DMS114 treated with DMSO at 0.1 percent for 48 hours (cell line): ENCODE data around the gene FBXW7.
"Not testable (repeated sequence)": the region's sequence is repeated elsewhere in the genome, so short reads cannot be mapped to it uniquely, and the experiment has no call there.

ENCODE experiments used
- DNase-seq: peaks from one replicate; lab custom pipeline; 2025; ENCODE audit not compliant: unreplicated experiment; lab: John Stamatoyannopoulos, UW

The FBXW7 gene

DNA sequence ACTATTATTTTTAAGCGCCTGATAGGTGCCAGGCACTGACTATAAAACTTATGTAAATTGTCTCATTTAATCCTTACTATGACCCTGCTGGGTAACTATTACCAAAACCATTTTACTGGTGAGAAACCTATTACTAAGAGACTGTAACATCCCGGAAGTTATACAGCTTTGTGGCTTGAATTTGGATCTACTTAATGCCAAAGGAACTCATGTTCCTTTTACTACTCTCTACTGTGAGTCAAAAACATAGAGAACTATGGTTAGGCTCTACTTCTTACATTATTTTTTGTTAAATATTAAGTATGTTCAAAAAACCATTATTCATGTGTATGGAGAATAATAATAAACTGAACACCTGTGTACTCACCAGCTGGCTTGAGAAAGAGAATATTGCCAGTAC lies 14.8 kb upstream of the FBXW7 start:
- not testable (repeated sequence) for DNase-seq

DNA sequence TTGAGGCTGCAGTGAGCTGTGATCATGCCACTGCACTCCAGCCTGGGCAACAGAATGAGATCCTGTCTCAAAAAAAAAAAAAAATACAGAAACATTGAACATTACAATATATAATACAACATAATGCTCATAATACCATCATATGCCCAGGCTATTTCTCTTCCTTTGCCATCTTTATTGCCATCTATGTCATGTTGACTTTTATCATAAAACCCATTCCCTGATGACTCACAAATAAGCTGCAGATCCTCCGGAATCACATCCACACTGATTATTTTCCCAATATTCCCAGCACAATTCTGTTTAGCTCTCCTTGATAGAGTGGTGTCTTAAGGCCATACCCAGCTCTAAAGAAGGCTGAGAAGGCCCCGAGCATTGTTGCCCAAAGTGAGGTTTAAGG lies 9.2 kb upstream of the FBXW7 start:
- no peak for DNase-seq

DNA sequence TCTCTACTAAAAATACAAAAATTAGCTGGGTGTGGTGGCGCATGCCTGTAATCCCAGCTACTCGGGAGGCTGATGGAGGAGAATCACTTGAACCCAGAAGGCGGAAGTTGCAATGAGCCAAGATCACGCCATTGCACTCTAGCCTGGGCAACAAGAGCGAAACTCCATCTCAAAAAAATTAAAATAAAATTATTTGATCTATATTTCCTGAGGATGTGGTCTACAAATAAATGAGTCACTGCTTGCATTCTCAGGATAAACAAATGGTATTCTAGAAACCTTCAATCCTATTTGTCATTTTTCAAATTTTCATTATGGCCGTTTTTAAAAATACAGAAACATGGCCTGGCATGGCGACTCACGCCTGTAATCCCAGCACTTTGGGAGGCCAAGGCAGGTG lies 8.6 kb upstream of the FBXW7 start:
- not testable (repeated sequence) for DNase-seq

DNA sequence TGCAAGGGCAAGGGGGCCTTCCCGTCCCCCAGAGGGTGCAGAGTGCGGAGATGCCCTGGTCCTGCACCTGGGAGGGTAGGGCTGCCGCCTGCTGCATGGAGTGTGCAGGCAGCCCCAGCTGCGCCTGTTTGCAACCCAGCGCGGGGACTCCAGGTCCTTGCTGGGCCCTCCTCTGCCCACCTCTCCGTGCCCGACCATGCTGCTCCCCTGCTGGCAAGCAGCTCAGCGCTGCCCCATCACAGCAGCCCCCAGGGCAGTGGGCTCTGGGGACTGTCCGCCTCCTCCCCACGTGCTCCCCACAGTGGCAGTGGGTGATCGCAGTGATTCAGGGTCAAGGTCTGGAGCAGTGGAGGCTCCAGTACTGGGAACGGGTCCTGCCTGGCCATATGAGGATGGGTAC lies 5.0 kb upstream of the FBXW7 start:
- no peak for DNase-seq

GRCh38 chr4:152540293-152540674 lies 4.4 kb upstream of the FBXW7 start:
- no peak for DNase-seq

- DNase-seq, result no peak
These were observed 3.8 kb upstream of the FBXW7 start for GRCh38 chr4:152539556-152540292.

GRCh38 chr4:152537881-152538280 lies 2.0 kb upstream of the FBXW7 start:
- no peak for DNase-seq

GRCh38 chr4:152536545-152537182 lies 772 bp upstream of the FBXW7 start:
- no peak for DNase-seq

GRCh38 chr4:152535360-152535902 lies 461 bp downstream of the FBXW7 start:
- no peak for DNase-seq

DNA sequence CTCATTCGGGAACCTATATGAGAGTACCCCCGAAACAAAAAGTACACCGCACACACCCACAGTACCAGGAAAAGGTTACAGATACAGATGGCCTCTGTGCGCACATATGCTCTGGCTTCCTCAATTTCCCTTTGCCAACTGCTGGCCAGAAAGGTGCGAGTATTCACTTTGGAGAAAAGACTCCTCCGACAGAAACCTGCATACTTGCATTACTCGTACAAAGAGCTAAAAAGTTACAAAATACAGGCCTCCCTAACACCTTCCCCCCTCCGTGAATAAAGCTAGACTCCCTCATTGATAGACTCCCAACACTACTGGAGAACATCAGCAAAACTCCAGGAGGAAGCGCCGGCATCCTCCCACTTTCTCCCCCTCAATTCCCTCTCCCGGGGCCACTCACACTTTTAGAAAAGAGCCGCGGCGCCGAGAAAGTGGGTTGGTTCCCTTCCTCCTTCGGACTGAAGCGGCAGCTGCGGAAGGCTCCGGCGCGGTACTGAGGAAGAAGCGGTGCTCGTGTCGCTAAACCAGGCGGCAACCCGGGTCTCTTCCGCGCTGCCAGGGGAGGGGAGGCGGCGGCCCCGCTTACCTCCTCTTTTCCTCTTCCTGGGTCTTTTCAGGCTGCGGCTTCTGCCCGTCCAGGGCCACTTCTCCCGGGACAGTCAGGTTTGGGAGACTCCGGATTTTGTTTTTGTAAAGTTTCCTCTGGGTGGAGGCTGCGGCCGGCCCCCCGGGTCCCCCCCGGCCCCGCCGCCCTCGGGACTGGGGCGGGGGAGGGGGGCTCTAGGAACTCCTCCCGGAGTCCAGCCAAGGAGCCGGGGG lies 1.1 kb downstream of the FBXW7 start:
- no peak for DNase-seq

DNA sequence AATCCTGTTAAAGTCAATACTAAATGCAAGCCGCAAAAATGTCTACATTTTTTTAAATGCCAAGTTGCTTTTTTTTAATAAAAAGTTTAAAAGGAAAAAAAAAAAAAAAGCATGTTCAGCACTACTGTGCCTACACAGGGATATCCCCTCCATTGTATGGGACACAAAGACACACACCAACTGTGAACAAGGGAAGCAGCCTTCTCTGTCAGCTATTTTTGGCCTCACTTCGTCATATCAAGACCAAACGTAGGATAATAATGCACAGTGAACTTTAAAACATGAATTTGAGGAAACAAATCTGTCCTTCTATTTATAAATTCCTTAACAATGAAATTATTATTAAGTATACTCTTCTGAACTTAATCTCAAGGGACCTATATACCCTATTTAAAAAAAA lies 4.4 kb downstream of the FBXW7 start:
- DNase-seq, result no peak

- DNase-seq, result no peak
These were observed 5.3 kb downstream of the FBXW7 start for GRCh38 chr4:152530600-152530999.

- DNase-seq, result no peak
These were observed 6.0 kb downstream of the FBXW7 start for GRCh38 chr4:152529880-152530279.

- no peak for DNase-seq
These were observed 7.8 kb downstream of the FBXW7 start for GRCh38 chr4:152528060-152528459.

GRCh38 chr4:152525878-152526277 lies 10.0 kb downstream of the FBXW7 start:
- no peak for DNase-seq

DNA sequence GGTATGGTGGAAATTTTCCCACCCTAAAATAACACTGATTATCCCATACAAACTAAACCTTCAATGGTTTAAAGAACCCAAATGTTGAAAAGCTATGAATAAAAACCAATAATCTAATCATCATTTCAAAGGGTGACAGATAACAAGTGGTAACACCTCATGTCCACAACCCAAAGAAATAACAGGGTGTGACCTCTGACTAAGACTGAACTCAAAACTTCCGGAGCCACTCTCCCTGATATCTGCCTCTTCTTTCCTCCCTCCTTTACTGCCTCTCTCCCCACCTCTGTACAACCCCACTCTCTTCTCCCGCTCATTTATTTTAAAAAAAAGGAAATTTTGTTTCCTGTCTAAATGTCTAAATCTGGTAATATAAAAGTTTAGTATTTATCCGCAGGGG lies 11.5 kb downstream of the FBXW7 start:
- DNase-seq, result no peak

DNA sequence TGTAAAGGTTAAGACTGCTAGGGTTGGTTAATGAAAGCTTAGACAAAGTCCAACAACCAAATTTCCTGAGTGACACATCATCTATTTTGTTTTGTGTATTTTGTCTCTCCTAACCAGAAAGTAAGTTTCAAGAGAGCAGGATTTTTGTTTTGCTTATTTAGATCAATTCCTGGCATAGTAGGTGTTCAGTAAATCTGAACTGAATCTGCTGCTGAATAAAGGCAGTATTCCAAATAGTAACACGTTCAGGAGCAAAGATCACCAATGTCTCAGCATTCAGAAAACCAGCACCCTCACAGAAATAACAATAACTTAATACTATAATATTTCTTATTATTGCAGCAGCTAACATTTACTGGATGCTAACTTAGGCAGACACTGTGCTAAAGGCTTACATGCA lies 12.2 kb downstream of the FBXW7 start:
- DNase-seq, result no peak

DNA sequence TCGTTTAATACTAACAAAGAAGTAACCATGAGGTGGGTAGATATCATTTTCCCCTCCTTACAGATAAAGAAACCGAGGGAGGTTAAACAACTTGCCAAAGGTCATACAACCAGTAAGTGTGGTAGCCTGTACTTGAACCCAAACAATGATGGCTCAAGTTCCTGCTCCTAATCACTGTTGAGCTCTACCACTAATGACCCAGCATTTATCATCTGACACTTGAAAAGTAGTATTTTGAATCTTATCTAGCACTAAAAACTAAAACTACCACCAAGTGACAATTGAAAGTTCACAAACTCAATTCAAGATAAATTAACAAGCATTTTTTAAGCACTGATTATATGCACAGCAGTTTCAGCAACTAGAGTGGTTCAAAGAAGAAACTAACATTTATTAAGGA lies 13.1 kb downstream of the FBXW7 start:
- DNase-seq, result no peak

- no peak for DNase-seq
These were observed 13.6 kb downstream of the FBXW7 start for GRCh38 chr4:152522245-152522644.

- no peak for DNase-seq
These were observed 19.7 kb downstream of the FBXW7 start for GRCh38 chr4:152516156-152516555.

GRCh38 chr4:152515678-152516077 lies 20.2 kb downstream of the FBXW7 start:
- no peak for DNase-seq

GRCh38 chr4:152514356-152514755 lies 21.5 kb downstream of the FBXW7 start:
- no peak for DNase-seq
